Epidermal melanocyte (primary cell): ENCODE data around the gene ZNF213.

ENCODE experiments used
- DNase-seq: peaks from one replicate; pipeline ENCODE4 v3.0.0; 2011; ENCODE audit warnings: low spot score; ENCODE audit not compliant: insufficient read length

The ZNF213 gene, protein sequence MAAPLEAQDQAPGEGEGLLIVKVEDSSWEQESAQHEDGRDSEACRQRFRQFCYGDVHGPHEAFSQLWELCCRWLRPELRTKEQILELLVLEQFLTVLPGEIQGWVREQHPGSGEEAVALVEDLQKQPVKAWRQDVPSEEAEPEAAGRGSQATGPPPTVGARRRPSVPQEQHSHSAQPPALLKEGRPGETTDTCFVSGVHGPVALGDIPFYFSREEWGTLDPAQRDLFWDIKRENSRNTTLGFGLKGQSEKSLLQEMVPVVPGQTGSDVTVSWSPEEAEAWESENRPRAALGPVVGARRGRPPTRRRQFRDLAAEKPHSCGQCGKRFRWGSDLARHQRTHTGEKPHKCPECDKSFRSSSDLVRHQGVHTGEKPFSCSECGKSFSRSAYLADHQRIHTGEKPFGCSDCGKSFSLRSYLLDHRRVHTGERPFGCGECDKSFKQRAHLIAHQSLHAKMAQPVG

DNA sequence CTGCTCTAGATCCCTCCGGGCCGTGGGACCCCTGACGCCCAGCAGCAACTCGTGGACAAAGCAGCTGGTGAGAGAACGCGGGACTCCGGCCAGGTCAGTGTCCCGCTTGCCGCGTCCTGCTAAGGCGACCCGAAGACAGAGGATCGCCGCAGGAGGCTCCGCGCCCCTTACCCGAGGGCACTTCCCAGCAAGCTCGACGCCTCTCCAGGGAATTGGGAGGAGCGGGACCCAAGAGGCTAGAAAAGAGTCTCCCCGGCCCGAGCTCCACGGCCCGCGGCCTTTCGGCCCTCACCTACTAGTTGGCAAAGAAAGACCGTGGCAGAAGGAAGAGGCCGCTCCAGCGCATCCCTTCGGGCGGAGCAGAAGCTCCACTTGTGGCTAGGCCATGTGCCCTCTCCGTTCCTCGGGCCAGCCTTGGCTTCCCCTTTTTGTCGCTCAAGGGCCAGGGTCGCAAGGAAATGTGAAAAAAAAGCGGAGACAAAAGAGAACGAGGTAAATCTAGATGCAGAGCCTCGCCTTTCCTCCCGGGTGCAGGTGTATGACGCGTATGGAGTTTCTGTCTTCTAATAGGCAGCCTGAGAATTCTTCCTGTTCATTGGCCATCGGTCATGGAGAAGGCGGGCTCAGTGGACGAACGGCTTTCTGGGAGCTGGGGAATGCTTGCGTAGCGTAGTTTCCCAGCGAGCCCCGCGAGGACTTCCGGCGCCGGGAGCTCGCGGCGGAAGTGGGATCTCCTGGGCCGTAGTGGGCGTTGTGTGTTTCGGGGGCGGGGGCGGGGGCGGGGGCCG, at the start of gene ZNF213:
Gene ZNF213, plus strand, starts transcription at position 692 of the 788 bp plus-strand sequence. CDS start 2,252 bp downstream, outside the sequence.
- peak; percentile 98 for DNase-seq

DNA sequence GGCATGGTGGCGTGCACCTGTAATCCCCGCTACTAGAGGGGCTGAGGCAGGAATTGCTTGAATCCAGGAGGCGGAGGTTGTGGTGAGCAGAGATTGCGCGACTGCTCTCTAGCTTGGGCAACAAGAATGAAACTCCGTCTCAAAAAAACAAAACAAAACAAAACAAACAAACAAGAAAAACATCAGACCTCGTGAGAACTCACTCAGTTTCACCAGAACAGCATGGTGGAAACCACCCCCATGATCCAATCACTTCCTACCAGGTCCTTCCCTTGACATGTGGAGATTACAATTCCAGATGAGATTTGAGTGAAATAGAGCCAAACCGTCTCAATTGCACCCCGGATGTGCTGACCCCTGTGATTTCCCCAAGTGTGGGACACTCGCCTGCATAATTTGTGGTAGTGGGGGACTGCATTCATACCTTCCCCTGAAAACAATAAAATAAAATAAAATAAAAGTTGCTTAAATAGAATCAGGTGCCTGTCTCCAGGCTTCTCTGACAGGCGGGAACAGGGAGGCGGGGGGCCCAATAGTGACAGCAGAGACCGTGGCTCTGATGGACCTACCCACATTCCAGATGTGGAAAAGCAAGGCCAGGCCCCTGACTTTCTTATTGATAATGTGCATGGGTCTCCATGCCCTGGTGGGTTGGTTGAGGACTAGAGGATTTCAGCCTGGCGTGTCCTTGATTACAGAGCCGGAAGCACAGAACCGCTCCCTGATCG, 48.8 kb upstream of the ZNF213 start:
- no peak for DNase-seq

DNA sequence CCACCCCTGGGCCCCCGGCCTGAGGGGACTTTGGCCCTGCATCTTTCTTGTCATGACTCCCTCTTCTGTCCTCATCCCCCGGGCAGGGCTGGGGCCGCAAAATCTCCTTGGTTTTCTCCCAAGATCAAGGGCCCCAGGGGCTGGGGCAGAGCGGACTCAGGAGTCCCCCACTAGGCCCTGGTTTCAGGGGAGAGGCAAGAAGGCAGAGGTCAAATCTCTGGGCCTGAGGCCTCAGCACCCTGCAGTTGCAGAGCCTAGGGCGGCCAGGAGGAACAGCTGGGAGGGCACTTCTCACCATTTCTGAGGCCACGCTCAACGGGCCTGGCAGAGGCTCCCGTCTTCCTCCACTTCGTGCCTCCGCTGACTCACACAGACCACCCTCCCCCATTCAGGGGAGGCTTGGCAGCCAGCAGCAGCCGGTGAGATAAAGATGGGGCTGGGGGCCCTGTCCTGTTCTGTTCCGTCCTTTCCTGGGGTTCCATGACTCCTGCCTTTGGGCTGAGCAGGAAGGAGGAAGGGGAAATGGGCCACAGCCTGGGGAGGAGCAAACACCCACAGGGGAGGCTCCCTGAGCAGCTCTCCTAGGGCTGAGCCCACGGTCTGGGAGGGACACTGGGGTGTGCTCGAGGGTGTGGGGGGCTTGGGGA, 48.1 kb upstream of the ZNF213 start:
- DNase-seq = no peak

DNA sequence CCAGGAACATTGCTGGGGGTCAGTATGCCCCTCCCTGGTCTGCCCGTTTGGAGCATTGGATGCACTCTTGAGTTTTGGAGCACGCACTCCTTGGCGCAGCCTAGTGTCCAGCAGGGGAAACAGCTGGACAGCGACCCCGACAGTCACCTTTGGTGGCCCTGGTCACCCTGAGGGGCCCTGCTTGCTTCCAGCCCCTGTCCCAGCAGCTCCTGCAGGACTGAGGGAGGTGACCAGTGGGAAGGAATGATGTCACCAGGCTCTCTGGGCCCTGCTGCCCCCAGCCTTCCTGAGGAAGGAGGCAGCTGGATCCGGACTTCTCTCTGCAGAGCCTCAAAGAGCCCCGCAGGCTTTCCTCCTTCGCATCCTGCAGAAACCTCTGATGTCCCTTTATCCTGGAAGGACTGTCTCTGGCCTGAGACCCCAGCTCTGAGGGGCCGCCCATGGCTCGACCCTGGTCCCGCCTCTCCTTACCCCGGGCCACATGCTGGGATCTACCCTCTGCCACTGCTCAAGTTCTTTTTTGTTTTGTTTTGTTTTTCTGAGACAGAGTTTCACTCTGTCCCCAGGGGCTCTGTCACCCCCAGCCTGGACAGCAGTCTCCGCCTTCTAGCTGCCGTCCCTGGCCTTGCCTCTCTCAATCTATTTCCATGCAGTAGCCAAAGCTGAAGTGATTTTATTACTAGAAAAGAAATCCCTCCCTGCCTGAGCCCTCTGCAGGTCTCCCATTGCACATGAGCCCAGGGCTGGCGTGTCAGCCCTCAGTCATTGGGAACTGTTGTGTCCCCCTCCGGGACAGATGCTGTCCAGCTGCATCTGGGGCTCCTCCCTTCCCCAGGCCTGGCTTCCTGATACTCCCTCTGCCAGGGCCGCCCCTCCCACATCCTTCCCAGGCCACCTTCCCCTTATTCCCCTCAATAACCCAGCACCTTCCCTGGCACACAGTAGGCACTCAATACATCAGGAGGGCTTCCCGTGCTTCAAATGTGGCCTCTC, 47.3 kb upstream of the ZNF213 start:
- DNase-seq = no peak

DNA sequence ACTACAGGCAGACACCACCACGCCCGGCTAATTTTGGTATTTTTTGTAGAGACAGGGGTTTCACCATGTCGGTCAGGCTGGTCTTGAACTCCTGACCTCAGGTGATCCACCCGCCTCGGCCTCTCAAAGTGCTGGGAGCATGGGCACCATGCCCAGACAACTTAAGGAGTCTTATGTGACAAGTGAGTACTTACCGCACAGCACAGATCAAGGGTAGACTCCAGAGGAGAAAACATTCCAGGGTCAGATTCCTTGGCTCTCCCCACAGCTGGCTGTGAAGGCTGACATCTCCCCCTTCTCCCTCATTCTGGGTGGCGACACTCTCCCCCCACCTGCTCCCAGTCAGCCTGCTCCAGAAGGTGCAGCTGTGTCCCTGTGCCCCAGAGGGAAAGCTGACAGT, 46.4 kb upstream of the ZNF213 start:
- no peak for DNase-seq

DNA sequence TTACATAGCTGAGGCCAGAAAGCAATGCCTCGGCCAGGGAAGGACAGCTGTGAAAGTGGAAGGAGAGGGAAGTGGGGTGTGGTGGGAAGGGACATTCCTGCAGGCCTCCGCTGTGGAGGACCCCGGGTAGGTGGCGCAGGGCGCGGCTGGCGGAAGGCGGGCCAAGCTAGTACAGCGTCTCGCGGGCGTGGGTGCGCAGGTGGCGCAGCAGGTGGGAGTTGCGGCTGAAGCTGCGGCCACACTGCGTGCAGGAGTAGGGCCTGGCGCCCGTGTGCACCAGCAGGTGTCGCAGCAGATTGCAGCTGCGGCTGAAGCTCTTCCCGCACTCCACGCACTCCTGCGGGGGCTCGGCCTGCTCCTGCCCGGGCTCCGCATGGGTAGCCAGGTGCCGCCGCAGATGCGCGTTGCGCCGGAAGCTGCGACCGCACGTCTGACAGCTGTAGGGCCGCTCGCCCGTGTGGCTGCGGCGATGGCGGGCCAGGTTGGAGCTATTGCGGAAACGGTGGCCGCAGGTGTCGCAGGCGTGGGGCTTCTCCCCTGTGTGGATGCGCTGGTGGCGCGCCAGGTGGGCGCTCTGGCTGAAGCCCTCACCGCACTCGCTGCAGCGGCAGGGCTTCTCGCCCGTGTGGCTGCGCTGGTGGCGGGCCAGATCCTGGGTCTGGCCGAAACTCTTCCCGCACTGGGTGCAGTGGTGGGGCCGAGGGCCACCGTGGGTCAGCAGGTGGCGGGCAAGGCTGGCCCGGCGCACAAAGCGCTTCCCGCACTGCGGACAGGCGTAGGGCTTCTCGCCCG, 45.7 kb upstream of the ZNF213 start:
- DNase-seq = no peak

DNA sequence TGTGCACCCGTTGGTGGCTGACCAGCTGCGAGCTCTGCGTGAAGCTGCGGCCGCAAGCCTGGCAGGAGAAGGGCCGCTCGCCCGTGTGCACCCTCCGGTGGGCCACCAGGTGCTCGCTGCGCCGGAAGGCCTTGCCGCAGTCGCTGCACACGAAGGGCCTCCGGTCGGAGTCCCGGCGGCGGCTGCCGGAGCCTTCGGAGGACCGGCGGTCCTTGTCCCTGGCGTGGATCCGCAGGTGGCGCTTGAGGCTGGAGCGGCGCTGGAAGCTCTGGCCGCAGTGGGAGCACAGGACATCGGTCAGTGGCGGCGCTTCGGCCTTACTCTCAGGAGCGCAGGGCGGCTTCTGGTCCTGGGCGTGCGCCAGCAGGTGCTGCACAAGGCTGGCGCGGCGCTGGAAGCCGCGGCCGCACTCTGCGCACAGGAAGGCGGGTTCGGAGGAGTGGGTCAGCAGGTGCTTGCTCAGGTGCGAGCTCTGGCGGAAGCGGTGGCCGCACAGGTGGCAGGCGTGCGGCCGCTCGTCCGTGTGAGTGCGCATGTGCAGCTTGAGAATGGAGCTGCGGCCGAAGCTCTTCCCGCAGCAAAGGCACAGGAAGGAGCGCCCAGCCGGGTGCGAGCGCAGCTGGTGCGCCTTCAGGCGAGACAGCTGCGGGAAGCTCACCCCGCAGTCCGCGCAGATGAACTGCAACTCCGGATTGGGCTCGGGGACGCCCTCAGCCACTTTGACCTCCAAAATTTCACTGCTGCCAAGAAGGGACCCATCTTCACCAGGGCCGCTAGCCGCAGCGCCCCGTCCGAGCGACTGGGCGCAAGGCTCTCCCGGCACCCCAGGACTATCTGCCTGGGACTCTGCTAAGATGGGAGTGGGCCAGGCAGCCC, 44.9 kb upstream of the ZNF213 start:
- no peak for DNase-seq

DNA sequence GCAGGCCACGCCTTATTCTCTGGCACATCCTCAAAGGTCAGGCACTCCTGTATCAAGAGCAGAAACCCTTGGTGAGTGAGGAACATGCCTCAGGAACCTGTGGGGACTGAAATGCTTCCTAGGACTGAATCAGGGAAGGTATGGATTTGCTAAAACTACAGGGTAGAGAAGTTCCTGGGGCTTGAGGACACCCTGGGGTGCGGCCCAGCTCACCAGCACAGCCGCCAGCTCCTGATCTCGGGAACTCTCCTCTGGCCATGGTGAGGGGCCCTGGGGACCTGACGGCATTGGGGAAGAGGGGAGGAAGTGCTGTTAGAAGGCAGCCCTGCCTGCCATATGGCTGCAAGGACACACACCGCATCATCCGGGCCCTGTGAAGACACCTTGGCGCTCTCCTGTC, 43.3 kb upstream of the ZNF213 start:
- no peak for DNase-seq

DNA sequence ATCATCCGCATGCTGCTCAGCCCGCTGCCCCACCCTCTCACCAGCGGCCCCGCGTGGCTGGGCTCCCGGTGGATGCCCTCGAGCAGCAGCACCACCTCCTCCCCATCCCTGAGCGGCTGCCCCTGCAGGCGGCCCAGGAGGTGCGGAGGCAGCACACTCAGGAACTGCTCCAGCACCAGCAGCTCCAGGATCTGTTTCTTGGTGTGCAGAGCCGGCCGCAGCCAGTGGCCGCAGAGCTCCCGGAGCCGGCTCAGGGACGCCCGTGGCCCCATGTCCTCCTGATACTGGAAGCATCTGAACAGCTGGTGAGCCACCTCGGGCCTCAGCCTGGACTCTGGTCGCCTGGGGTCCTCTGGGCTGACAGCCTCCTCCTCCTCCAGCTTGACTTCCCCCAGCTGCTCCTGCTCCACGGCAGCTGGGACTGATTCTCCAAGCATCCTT, 42.3 kb upstream of the ZNF213 start:
- DNase-seq = no peak

DNA sequence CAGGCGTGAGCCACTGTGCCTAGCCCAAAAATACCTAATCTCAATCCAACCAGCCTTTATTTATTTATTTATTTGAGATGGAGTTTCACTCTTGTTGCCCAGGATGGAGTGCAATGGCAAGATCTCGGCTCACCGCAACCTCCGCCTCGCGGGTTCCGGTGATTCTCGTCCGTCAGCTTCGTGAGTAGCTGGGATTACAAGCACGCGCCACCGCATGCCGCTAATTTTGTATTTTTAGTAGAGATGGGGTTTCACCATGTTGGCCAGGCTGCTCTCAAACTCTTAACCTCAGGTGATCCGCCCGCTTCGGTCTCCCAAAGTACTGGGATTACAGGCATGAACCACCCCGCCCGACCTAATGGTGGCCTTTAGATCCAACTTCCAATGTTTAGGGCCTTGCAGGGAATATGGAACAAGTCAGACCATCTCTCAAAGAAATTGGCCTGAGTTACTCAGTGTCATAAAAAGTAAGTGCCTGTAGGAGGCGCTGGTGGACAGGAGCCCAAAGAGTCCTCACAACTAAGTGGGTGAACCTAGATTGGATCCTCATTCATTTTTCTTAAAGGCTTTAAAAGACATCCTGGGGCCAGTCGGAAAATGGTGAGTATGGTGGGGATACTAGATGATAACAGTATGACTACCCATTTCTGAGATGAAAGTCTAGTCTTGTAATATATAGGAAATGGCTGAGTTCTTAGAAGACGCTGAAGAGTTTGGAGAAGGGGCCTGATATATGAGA, 40.4 kb upstream of the ZNF213 start:
- DNase-seq = no peak

DNA sequence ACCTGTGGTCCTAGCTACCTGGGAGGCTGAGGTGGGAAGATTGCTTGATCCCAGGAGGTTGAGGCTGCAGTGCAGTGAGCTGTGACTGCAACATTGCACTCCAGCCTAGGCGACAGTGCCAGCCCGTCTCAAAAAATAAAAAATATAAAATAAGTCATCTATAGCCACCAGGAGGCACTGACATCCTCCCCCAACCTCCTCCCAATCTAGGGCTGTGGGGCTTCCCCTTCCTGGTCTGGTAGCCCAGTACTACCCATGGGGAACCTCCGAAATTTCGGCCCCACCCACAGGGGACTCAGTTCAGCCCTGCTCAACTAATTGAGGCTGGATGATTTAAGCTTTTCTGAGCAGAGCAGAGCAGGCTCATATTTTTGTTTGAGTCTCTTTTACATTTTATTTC, 39.0 kb upstream of the ZNF213 start:
- DNase-seq = no peak

DNA sequence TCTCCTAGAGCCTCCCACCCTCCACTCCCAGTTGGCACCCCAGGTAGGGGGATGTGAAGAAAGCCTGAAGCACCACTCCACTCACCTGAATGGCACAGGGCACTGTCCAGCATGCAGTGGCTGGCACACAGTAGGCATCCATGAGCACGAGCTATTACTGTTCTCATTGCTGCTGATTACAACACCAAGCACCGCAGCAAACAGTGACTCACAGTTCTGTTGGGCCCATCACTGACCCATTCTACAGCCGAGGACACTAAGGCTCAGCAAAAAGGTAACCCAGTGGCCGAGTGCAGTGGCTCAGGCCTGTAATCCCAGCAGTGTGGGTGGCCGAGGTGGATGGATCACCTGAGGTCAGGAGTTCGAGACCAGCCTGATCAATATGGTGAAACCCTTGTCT, 38.5 kb upstream of the ZNF213 start:
- DNase-seq = no peak

DNA sequence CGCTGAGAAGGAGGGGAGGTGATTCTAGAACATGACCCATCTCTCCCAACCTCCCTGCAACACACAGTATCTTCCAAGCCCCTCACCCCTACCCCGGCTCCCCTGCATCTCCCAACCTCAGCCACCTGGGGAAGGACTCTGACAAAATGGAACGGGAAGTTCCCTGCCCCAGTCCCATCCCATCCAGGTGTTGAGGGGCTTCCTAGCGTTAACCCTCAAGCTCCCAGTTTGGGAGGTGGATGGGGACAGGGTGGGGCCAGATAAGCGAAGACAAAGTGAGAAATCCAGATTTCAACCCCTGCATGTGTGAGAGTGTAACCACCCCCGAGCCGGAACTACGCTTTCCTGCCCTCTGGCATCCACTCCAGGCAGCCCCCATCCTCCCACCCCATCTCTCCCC, 37.6 kb upstream of the ZNF213 start:
- no peak for DNase-seq

DNA sequence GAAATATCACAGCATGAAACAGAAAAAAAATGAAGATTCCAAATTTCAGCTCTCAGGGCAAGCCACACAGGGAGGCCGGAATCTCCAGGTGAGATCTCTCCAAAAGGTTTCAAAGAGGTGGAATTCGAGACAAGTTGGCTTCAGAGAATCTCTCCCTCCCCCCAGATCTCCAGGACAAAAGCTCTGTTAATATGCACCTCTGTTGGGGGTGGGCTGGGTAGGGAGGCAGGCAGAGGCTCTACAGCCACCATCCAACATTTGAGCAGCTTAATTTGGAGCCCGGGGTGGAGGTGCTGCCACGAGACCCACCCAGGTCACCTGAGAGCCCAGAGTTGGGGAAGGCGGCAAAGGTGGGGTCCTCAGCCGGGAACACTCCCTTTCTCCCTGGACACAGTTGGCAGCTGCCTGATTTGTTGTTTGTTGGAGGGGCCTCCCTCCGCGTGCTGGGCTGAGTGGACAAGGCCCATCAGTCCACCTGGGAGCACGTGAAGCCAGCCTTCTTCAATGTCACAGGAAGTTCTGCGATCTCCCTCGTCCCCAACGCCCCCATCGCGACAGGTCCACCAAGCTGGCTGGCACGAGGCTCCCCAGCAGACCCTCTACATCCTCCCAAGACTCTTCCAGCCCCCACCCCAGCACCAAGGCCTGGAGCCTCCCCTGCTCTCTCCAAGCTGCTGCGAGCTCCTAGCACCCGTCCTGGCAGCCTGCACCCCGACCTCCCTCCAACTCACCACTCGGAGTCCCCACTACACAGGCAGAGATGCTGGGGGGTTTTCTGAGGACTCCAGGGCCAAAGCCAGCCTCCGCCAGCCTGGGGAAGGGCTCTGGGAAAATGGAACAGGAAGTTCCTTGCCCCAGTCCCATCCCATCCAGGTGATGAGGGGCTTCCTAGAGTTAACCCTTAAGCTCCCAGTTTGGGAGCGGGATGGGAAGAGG, 36.1 kb upstream of the ZNF213 start, which contains the start of gene ZSCAN10:
Gene ZSCAN10, minus strand, starts transcription at position 836 of the 936 bp plus-strand sequence. CDS start 6,357 bp downstream, outside the sequence.
- no peak for DNase-seq

DNA sequence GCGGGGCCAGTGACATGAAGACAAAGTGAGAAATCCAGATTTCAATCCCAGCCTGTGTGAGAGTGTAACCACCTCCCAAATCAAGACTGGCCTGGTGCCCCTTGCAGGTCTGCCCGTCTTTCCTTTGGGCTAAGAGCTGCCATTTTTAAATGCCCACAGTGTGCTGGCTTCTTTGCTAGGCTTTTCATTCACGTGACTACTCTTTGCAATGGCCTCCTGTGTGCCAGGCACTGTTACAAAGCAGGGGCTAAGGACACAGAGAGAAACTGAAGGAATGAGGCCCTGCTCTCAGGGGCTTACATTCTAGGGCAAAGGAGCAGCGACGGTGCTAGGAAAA, 35.5 kb upstream of the ZNF213 start:
- DNase-seq = no peak

DNA sequence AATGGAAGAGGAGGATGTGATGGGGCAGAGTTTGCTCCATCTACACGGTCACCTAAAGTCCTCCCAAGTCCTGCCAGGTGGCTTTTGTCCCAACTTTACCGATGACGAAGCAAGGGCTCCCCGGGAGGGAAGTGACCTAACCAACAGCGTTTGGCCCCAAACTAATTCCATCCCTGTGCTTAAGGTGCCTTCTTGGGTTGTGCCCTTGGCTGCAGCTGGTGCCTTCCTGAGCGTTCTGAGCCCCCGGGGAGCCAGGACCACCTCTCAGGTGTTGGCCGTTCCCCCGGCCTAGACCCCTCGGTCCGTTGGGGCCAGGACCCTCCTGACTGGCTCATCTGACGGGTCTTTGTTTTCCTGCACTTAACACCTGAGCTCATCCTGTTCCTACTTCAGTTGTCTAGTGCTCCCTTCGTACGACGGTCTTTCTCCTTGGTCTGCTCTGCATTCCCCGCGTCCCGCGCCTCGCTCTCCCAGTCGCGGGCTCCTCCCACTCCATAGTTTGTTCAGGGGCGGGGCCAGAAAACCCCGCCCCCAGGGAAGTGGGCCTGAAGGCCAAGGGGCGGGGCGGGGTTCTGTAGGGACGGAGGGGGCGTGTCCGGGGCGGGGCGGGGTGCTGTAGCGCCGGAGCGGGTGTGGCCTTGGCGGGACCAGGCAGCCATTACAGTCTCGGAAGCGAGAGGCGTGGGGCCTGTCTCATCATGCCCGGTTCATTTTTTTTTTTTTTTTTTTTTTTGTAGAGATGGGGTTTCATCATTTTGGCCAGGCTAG, 34.9 kb upstream of the ZNF213 start:
- peak; percentile 89 for DNase-seq
